ENCODE data around the gene DHDH.
"Not testable (repeated sequence)": the region's sequence is repeated elsewhere in the genome, so short reads cannot be mapped to it uniquely, and the experiment has no call there.

DHDH gene

DNA sequence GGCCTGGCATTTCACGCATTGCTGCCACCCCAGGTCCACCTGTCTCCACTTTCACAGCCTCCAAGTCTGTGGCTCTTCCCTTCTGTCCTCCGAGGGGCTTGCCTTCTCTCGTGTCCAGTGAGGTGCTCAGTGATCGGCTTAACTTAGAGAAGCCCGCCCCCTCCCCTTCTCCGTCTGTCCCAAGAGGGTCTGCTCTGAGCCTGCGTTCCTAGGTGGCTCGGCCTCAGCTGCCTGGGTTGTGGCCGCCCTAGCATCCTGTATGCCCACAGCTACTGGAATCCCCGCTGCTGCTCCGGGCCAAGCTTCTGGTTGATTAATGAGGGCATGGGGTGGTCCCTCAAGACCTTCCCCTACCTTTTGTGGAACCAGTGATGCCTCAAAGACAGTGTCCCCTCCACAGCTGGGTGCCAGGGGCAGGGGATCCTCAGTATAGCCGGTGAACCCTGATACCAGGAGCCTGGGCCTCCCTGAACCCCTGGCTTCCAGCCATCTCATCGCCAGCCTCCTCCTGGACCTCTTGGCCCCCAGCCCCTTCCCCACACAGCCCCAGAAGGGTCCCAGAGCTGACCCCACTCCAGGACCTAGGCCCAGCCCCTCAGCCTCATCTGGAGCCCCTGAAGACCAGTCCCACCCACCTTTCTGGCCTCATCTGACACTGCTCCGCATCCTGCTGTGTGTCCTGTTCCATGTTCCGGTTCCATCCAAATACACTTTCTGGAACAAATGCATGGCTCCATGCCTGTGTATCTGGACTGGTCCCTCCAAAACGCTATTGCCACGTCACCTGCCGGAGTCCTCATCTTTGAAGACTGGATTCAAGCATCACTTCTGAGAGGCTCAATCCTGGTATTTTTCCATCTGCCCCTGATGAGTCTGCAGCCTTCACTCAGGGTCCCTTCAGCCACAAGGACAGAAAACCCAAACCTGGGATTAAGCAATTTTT is 10.7 kb upstream of the DHDH start:
- TF ChIP-seq, protein P1, sequence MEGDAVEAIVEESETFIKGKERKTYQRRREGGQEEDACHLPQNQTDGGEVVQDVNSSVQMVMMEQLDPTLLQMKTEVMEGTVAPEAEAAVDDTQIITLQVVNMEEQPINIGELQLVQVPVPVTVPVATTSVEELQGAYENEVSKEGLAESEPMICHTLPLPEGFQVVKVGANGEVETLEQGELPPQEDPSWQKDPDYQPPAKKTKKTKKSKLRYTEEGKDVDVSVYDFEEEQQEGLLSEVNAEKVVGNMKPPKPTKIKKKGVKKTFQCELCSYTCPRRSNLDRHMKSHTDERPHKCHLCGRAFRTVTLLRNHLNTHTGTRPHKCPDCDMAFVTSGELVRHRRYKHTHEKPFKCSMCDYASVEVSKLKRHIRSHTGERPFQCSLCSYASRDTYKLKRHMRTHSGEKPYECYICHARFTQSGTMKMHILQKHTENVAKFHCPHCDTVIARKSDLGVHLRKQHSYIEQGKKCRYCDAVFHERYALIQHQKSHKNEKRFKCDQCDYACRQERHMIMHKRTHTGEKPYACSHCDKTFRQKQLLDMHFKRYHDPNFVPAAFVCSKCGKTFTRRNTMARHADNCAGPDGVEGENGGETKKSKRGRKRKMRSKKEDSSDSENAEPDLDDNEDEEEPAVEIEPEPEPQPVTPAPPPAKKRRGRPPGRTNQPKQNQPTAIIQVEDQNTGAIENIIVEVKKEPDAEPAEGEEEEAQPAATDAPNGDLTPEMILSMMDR (IDR thresholded peaks at IDR 0.05; ENCODE audit: control extremely low read depth, extremely low read depth, low read depth, missing control alignments): no peak
- CTCF ChIA-PET: interaction anchor here (1.4 kb wide), 1 partner anchor 10 kb away, joined by 3 read pairs; no protein-coding TSS in a partner anchor
- POLR2A ChIA-PET: interaction anchor here (0.7 to 1.1 kb wide), 2 partner anchors 10 to 50 kb away, joined by 5 to 6 read pairs; no protein-coding TSS in a partner anchor

DNA sequence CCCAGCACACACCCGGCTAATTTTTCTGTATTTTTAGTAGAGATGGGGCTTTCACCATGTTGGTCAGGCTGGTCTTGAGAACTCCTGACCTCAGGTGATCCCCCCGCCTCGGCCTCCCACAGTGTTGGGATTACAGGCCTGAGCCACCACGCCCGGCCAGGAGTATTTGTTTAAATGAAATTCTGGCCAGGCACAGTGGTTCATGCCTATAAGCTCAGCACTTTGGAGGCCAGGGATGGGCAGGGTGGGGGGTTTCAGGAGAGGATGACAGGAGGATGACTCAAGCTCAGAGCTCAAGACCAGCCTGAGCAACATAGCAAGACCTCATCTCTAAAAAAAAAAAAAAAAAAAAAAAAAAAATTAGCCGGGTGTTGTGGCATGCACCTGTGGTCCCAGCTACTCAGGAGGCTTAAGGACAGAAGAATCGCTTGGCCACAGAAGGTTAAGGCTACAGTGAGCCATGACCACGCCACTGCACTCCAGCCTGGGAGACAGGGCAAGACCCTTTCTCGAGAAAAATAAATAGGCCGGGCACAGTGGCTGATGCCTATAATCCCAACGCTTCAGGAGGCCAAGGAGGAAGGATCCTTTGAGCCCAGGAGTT is 8.2 kb upstream of the DHDH start:
- ChIA-PET CTCF (interaction anchor here (1.0 to 1.8 kb wide), 3 partner anchors 8 to 137 kb away, joined by 3 to 6 read pairs (median 3); partner anchors contain the start of gene DHDH), POLR2A (interaction anchor here (0.7 kb wide), 1 partner anchor 24 kb away, joined by 3 read pairs; no protein-coding TSS in a partner anchor)
- DNase-seq (ENCODE audit: extremely low spot score): no peak
- TF ChIP-seq, protein P1 (IDR thresholded peaks at IDR 0.05; ENCODE audit: control extremely low read depth, extremely low read depth, low read depth, missing control alignments): no peak

More for the DNA sequence above, 10.7 kb upstream of the DHDH start:
- no peak for DNase-seq (ENCODE audit: extremely low spot score)

DNA sequence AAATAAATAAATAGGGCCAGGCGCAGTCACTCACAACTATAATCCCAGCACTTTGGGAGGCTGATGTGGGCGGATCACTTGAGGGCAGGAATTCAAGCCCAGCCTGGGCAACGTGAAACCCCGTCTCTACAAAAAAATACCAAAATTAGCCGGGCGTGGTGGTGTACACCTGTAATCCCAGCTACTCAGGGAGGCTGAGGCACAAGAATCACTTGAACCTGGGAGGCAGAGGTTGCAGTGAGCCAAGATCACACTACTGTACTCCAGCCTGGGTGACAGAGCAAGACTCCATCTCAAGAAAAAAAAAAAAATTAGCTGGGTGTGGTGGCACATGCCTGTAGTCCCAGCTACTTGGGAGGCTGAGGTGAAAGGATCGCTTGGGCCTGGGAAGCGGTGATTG is 7.6 kb upstream of the DHDH start:
- ChIA-PET CTCF (interaction anchor here (0.8 to 1.3 kb wide), 3 partner anchors 14 to 137 kb away, joined by 3 read pairs; no protein-coding TSS in a partner anchor), POLR2A (interaction anchor here (0.7 kb wide), 1 partner anchor 25 kb away, joined by 3 read pairs; no protein-coding TSS in a partner anchor)
- DNase-seq (ENCODE audit: extremely low spot score): not testable (repeated sequence)

DNA sequence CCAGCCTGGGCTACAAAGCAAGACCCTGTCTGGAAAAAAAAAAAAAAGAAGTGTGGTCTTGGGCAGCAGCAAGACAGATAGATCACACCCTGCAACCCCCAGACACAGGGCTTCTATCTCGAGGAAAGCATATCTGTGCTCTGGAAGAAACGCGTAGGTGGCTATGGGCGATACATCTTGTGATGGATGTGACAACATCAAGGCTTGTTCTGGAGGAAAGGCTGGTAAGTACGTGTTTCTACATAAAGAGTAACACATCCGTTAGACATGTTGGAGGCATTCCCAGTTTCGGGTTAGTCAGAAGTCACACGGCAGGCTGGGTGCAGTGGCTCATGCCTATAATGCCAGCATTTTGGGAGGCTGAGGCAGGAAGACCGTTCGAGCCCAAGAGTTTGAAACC is 6.6 kb upstream of the DHDH start:
- no peak for DNase-seq (ENCODE audit: extremely low spot score)
- TF ChIP-seq, protein P1 (IDR thresholded peaks at IDR 0.05; ENCODE audit: control extremely low read depth, extremely low read depth, low read depth, missing control alignments): no peak
- ChIA-PET CTCF (no interaction called here), POLR2A (interaction anchor here (0.6 kb wide), 1 partner anchor 15 kb away, joined by 7 read pairs; no protein-coding TSS in a partner anchor)

DNA sequence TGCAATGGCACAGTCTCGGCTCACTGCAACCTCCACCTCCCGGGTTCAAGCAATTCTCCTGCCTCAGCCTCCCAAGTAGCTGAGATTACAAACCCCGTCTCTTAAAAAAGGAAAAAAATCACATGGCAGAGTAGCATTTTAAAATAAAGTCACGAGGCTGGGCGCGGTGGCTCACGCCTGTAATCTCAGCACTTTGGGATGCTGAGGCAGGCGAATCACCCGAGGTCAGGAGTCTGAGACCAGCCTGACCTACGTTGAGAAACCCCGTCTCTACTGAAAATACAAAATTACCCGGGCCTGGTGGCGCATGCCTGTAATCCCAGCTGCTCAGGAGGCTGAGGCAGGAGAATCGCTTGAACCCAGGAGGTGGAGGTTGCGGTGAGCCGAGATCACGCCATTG is 5.8 kb upstream of the DHDH start:
- DNase-seq (ENCODE audit: extremely low spot score); CTCF ChIA-PET: not testable (repeated sequence)
- POLR2A ChIA-PET: interaction anchor here (0.6 kb wide), 1 partner anchor 244 kb away, joined by 4 read pairs; no protein-coding TSS in a partner anchor

DNA sequence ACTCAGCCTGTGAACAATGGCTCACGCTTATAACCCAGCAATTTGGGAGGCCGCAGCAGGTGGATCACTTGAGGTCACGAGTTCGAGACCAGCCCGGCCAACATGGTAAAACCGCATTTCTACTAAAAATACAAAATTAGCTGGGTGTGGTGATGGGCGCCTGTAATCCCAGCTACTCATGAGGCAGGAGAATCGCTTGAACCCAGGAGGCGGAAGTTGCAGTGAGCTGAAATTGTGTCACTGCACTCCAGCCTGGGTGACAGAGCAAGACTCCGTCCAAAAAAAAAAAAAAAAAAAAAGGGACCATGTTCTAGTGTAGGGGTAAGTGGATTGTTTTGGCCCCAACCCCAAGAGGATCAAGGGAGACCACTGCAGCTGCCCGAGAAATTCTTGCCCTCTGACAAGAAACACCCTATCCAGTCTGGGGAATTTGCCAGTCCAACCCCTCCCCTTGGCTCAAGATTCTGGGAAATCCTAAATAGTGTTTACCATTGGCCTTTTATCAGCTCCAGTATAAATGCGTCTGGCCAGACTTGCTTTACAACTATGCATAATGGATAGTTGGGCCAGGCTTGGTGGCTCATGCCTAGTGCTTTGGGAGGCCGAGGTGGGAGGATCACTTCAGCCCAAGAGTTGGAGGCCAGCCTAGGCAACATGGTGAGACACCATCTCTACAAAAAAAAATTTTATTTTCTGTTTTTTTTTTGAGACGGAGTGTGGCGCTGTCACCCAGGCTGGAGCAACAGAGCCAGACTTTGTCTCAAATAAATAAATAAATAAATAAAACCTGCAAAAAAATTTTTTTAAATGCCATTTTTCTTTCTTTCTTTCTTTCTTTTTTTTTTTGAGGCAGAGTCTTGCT is 5.1 kb upstream of the DHDH start:
- DNase-seq (ENCODE audit: extremely low spot score): no peak
- TF ChIP-seq, protein P1 (IDR thresholded peaks at IDR 0.05; ENCODE audit: control extremely low read depth, extremely low read depth, low read depth, missing control alignments): no peak
- CTCF ChIA-PET: no interaction called here
- POLR2A ChIA-PET: interaction anchor here (0.6 kb wide), 1 partner anchor 245 kb away, joined by 4 read pairs; no protein-coding TSS in a partner anchor

DNA sequence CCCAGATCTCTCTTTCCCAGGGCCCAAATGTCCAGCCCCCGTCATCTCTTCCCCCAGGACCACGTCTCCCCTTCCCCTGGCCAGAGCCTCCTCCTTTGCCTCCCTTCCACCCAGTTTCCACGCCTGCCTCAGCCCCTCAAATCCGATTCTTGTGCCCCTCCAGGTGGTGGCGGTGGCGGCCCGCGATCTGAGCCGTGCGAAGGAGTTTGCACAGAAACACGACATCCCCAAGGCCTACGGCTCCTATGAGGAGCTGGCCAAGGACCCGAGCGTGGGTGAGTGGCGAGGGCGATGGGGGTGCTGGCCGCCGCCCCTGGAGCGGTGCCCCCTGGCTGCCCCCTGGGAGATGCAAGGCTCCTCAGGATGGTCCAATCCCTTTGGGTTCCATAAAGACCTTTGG is 1.3 kb downstream of the DHDH start:
- TF ChIP-seq, protein P1 (IDR thresholded peaks at IDR 0.05; ENCODE audit: control extremely low read depth, extremely low read depth, low read depth, missing control alignments): no peak
- CTCF ChIA-PET: interaction anchor here (1.2 kb wide), 1 partner anchor 36 kb away, joined by 3 read pairs; no protein-coding TSS in a partner anchor

More for the DNA sequence above, 1.3 kb downstream of the DHDH start:
- no peak for DNase-seq (ENCODE audit: extremely low spot score)
- POLR2A ChIA-PET: no interaction called here
